ENCODE data around the gene IL3. TPM values are rescaled to one million over a fixed set of nuclear protein-coding genes. Genes with fewer than 3 reads are reported as not detected.

The IL3 gene
- total RNA-seq, 4 donors from 2014 or later: not detected

DNA sequence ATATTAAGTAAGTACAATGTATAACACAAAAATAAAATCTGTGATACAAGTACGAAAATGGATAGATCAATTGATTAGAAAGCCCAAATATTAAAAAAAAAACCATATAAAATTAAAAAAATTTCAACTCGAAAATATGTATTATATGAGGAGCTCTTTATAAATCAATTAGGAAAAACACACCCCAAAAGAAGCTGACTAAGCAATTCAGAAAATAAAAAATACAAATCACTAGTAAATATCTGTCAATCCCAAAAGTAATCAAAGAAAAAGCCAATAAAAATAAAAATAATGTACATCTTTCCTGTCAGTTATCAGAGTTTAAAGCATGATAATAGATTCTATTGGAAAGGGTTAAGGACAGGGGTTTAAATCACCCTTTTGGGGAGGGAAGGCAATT, 38.8 kb upstream of the IL3 start:
- Histone ChIP-seq H3K4me3 (no peak overlapping the region), H3K36me3 (no peaks in the 10 kb centered on the region), H3K27me3 (peaks cover 0 to 3% (median 0%) of the 10 kb centered on the region in 3 donors), H3K9me3 (no peaks in the 10 kb centered on the region), H3K4me1 (no peaks in the 10 kb centered on the region), H3K27ac (no peak overlapping the region)
- intact Hi-C loops (cut with DNase I; ENCODE audit: low total_unique reads): no loop called here
- ATAC-seq: no peak
- in situ Hi-C loops (cut with MboI; ENCODE audit: low sequenced_read_pairs in 4 of 4): no loop called here
- TF ChIP-seq, protein P1, sequence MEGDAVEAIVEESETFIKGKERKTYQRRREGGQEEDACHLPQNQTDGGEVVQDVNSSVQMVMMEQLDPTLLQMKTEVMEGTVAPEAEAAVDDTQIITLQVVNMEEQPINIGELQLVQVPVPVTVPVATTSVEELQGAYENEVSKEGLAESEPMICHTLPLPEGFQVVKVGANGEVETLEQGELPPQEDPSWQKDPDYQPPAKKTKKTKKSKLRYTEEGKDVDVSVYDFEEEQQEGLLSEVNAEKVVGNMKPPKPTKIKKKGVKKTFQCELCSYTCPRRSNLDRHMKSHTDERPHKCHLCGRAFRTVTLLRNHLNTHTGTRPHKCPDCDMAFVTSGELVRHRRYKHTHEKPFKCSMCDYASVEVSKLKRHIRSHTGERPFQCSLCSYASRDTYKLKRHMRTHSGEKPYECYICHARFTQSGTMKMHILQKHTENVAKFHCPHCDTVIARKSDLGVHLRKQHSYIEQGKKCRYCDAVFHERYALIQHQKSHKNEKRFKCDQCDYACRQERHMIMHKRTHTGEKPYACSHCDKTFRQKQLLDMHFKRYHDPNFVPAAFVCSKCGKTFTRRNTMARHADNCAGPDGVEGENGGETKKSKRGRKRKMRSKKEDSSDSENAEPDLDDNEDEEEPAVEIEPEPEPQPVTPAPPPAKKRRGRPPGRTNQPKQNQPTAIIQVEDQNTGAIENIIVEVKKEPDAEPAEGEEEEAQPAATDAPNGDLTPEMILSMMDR (IDR thresholded peaks at IDR 0.05 in 4 of 5, conservative IDR thresholded peaks at IDR 0.05 in 1 of 5): no peak
- no peak for TF ChIP-seq POLR2A (IDR thresholded peaks at IDR 0.05)
- DNase-seq: no peak

DNA sequence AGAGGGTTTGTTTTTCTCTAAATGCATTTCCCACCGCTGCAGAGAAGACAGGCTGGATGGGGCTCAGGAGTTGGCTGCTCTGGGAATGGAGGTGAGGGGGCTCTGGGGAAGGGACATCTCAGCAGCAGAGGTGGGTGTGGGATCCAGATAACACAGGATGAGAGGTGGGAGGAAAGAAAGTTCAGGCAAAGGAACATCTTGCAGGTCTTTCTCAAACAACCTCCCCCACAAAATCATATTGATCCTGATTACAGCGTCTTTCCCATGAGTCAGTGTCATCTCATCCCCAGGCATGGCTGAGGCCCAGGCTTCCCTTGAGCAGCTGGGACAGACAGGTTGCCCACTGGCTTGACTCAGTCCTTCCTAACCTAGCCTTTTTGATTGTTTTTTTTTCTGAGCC, 37.7 kb upstream of the IL3 start:
- no peak overlapping the region for H3K4me3 ChIP-seq
- H3K27ac ChIP-seq: no peak overlapping the region
- intact Hi-C loops (cut with DNase I; ENCODE audit: low total_unique reads) (no loop called here), in situ Hi-C loops (cut with MboI; ENCODE audit: low sequenced_read_pairs in 4 of 4) (no loop called here)
- no peaks in the 10 kb centered on the region for H3K36me3 ChIP-seq
- ATAC-seq (no peak), DNase-seq (no peak)
- TF ChIP-seq, protein P1 (IDR thresholded peaks at IDR 0.05 in 4 of 5, conservative IDR thresholded peaks at IDR 0.05 in 1 of 5): no peak
- TF ChIP-seq POLR2A (IDR thresholded peaks at IDR 0.05): no peak
- no peaks in the 10 kb centered on the region for H3K9me3 ChIP-seq
- H3K27me3 ChIP-seq: peaks cover 0 to 2% (median 0%) of the 10 kb centered on the region in 3 donors
- H3K4me1 ChIP-seq: no peaks in the 10 kb centered on the region

DNA sequence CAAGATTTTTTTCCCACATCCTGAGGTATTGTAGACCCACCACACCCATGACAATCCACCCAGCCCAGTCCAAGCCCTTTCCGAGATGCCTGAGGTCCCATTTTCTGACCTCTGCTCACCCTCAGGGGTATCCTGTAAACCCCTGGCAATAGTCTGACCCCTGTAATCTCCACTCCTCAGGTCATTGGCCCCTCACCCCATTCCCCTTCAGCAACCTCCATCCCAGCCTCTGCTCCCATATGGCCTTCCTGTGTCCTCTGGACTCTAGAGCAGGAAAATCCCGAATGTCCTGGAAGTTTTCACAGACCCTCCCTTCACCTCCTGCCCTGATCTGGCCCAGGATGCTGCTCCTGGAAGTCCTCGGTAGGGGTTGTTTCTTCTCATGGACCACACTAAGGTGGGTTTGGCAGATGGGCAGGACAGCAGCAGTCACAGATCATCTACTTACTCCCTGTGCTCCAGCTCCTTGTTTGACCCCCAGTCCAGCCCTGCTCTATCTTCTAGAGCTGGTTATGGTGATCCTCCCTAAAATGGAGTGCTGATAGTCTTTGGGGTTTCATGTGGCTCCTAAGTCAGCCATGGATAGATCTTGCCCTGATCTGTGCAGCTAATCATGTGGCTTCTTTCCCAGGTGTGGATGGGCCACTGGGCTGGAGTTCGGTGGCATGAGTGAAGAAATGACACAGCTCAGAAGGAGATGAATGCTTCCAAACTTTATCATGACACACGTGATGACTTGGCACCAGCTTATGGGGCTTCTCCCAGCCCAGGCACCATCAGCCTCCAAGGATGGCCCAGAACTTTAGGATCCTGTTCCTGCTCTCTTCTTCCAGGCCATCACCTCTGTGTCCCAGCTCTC, 37.0 kb upstream of the IL3 start:
- H3K27me3 ChIP-seq: no peaks in the 10 kb centered on the region
- intact Hi-C loops (cut with DNase I; ENCODE audit: low total_unique reads): no loop called here
- TF ChIP-seq, protein P1 (IDR thresholded peaks at IDR 0.05 in 4 of 5, conservative IDR thresholded peaks at IDR 0.05 in 1 of 5): no peak
- TF ChIP-seq POLR2A (IDR thresholded peaks at IDR 0.05): no peak
- no peaks in the 10 kb centered on the region for H3K36me3 ChIP-seq
- no peaks in the 10 kb centered on the region for H3K4me1 ChIP-seq
- no peak overlapping the region for H3K27ac ChIP-seq
- in situ Hi-C loops (cut with MboI; ENCODE audit: low sequenced_read_pairs in 4 of 4): no loop called here
- H3K4me3 ChIP-seq: no peak overlapping the region
- no peaks in the 10 kb centered on the region for H3K9me3 ChIP-seq
- no peak for DNase-seq
- ATAC-seq: no peak

DNA sequence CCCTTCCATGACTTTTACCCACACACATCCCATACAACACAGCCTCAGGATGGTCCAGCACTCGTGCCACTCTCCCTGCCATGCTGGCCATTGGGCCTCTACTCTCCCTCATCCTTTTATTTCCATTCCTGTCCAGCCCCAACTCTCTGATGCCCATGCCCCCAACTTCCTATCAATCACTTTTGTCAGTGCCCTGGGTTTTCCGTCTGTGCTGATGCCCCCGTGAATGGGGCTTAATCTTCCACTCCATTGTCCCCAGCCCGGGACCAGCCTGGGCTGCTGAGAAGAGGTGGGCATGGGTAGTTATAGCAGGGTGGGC, 36.4 kb upstream of the IL3 start:
- Histone ChIP-seq H3K27me3 (no peaks in the 10 kb centered on the region), H3K27ac (no peak overlapping the region), H3K9me3 (no peaks in the 10 kb centered on the region), H3K4me1 (no peaks in the 10 kb centered on the region), H3K4me3 (no peak overlapping the region), H3K36me3 (no peaks in the 10 kb centered on the region)
- DNase-seq (no peak), ATAC-seq (no peak)
- in situ Hi-C loops (cut with MboI; ENCODE audit: low sequenced_read_pairs in 4 of 4): no loop called here
- TF ChIP-seq, protein P1 (IDR thresholded peaks at IDR 0.05 in 4 of 5, conservative IDR thresholded peaks at IDR 0.05 in 1 of 5): no peak
- no peak for TF ChIP-seq POLR2A (IDR thresholded peaks at IDR 0.05)
- intact Hi-C loops (cut with DNase I; ENCODE audit: low total_unique reads): no loop called here

All from gastrocnemius medialis (tissue), 4 donors.